MM.1S (cell line): ENCODE results near the gene CPA1.

Experiments
- DNase-seq: peaks from one replicate; pipeline ENCODE4 v3.0.0-alpha.2; 2015
- H2AFZ ChIP-seq: fragments of 300-600 bp; sonication (generic); 2 replicates; pipeline ENCODE4 v1.6.0; 2016; ENCODE audit warnings: antibody characterized with exemption, low read length
- H3F3A ChIP-seq: fragments of 300-600 bp; sonication (generic); 2 replicates; pipeline ENCODE4 v1.6.1; 2016; ENCODE audit warnings: mild to moderate bottlenecking, antibody characterized with exemption, low read length, moderate library complexity, mixed read lengths; ENCODE audit not compliant: insufficient read depth
- H3K27ac ChIP-seq: fragments of 300-600 bp; sonication (generic); 2 replicates; pipeline ENCODE4 v1.5.1; 2016; ENCODE audit warnings: mild to moderate bottlenecking, low read length
- H3K27me3 ChIP-seq: fragments of 300-600 bp; sonication (generic); replicated peaks from 2 replicates; pipeline ENCODE4 v1.6.0; 2016; ENCODE audit warnings: low read length; ENCODE audit not compliant: insufficient read depth
- H3K36me3 ChIP-seq: fragments of 300-600 bp; sonication (generic); replicated peaks from 2 replicates; pipeline ENCODE4 v1.6.1; 2016; ENCODE audit warnings: mild to moderate bottlenecking, low read length, mixed read lengths; ENCODE audit not compliant: insufficient read depth
- H3K4me1 ChIP-seq: fragments of 300-600 bp; sonication (generic); 2 replicates; pipeline ENCODE4 v1.6.1; 2016; ENCODE audit warnings: low read length, mixed read lengths
- H3K4me2 ChIP-seq: fragments of 300-600 bp; sonication (generic); 2 replicates; pipeline ENCODE4 v1.6.0; 2016; ENCODE audit warnings: low read depth, low read length
- H3K4me3 ChIP-seq: fragments of 300-600 bp; sonication (generic); 2 replicates; pipeline ENCODE4 v1.5.1; 2016; ENCODE audit warnings: low read length, mixed read lengths
- H3K79me2 ChIP-seq: fragments of 300-600 bp; sonication (generic); 2 replicates; pipeline ENCODE4 v1.6.1; 2016; ENCODE audit warnings: mixed run types, low read length, mixed read lengths
- H3K9ac ChIP-seq: fragments of 300-600 bp; sonication (generic); 2 replicates; pipeline ENCODE4 v1.6.1; 2016; ENCODE audit warnings: low read length, mixed read lengths
- H3K9me2 ChIP-seq: fragments of 300-600 bp; sonication (generic); replicated peaks from 2 replicates; pipeline ENCODE4 v1.6.1; 2016; ENCODE audit warnings: mild to moderate bottlenecking, low read length, mixed read lengths; ENCODE audit not compliant: insufficient read depth
- H3K9me3 ChIP-seq: fragments of 300-600 bp; sonication (generic); replicated peaks from 2 replicates; pipeline ENCODE4 v1.6.1; 2016; ENCODE audit warnings: mild to moderate bottlenecking, low read length, mixed read lengths; ENCODE audit not compliant: insufficient read depth
- H4K20me1 ChIP-seq: fragments of 300-600 bp; sonication (generic); 2 replicates; pipeline ENCODE4 v1.6.1; 2016; ENCODE audit warnings: mild to moderate bottlenecking, low read length, moderate library complexity, mixed read lengths; ENCODE audit not compliant: insufficient read depth
- EZH2 ChIP-seq: fragments of 300-600 bp; sonication (generic); optimal IDR thresholded peaks from 2 replicates; pipeline ENCODE3; 2017; ENCODE audit warnings: low read depth, mild to moderate bottlenecking, antibody characterized with exemption, low read length, mixed read lengths
- EZH2phosphoT487 ChIP-seq: fragments of 300-600 bp; sonication (generic); IDR thresholded peaks from 2 replicates; pipeline ENCODE4 v1.6.1; 2018; ENCODE audit warnings: antibody characterized with exemption, low read length
- TF ChIP-seq, protein P1 (sequence below): fragments of 300-600 bp; sonication (generic); IDR thresholded peaks from 2 replicates; pipeline ENCODE4 v1.5.1; 2016; ENCODE audit warnings: antibody characterized with exemption, low read length, mixed read lengths

CPA1 gene

DNA sequence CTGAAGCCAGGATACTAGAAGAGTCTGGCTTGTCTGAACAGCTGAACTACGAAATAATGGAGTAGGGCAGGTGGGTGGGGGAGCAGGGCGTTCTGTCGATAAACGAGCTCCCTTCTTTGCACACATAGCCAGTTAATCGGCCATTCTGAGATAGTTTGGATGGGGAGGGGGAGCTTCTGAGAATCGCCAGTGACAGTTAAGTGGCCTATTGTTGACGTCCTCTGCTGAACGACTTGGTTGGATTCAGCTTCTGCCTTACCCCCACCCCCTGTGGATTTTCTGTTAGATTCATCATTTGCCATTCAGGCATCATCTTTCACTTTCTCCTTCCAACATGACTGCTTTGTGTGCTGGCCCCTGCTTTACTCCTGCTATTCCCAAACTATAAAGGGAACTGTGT, 35.2 kb upstream of the CPA1 start:
- H4K20me1 ChIP-seq: no peaks in the 10 kb centered on the region
- no peaks in the 10 kb centered on the region for H3K27me3 ChIP-seq
- no peak for DNase-seq
- no peak overlapping the region for H3K4me3 ChIP-seq
- no peaks in the 10 kb centered on the region for H3K36me3 ChIP-seq
- no peak overlapping the region for H3K4me2 ChIP-seq
- no peaks in the 10 kb centered on the region for H3F3A ChIP-seq
- H3K79me2 ChIP-seq: no peaks in the 10 kb centered on the region
- TF ChIP-seq EZH2 (no peak), EZH2phosphoT487 (no peak)
- TF ChIP-seq, protein P1, sequence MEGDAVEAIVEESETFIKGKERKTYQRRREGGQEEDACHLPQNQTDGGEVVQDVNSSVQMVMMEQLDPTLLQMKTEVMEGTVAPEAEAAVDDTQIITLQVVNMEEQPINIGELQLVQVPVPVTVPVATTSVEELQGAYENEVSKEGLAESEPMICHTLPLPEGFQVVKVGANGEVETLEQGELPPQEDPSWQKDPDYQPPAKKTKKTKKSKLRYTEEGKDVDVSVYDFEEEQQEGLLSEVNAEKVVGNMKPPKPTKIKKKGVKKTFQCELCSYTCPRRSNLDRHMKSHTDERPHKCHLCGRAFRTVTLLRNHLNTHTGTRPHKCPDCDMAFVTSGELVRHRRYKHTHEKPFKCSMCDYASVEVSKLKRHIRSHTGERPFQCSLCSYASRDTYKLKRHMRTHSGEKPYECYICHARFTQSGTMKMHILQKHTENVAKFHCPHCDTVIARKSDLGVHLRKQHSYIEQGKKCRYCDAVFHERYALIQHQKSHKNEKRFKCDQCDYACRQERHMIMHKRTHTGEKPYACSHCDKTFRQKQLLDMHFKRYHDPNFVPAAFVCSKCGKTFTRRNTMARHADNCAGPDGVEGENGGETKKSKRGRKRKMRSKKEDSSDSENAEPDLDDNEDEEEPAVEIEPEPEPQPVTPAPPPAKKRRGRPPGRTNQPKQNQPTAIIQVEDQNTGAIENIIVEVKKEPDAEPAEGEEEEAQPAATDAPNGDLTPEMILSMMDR: no peak
- no peak overlapping the region for H3K9ac ChIP-seq
- no peaks in the 10 kb centered on the region for H3K9me2 ChIP-seq
- H2AFZ ChIP-seq: no peak overlapping the region
- no peak overlapping the region for H3K27ac ChIP-seq
- no peaks in the 10 kb centered on the region for H3K4me1 ChIP-seq
- no peaks in the 10 kb centered on the region for H3K9me3 ChIP-seq

DNA sequence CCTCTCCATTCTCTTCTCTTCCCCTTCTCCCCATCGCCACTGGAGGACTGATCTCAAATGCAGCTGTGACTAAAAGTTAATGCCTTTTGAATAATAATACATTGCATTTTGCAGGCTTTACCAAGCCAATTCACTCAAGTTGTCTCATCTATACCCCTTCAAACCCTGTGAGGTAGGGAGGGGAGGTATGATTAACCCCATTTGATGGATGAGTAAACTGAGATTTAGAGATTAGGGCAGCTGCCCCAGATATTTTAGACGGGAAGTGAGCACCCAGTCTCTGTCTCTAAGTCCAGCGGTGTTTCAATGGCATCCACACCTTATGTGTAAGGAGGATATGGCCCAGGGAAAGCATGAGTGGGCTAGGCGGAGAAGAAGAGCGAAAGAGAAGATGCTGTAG, 34.6 kb upstream of the CPA1 start:
- TF ChIP-seq EZH2: no peak
- TF ChIP-seq, protein P1: no peak
- TF ChIP-seq EZH2phosphoT487: no peak
- Histone ChIP-seq H3K79me2 (no peaks in the 10 kb centered on the region), H2AFZ (no peak overlapping the region), H3K36me3 (no peaks in the 10 kb centered on the region), H3K27ac (no peak overlapping the region), H4K20me1 (no peaks in the 10 kb centered on the region), H3K27me3 (no peaks in the 10 kb centered on the region), H3F3A (no peaks in the 10 kb centered on the region), H3K9me2 (no peaks in the 10 kb centered on the region), H3K9ac (no peak overlapping the region), H3K4me1 (no peaks in the 10 kb centered on the region), H3K9me3 (no peaks in the 10 kb centered on the region), H3K4me3 (no peak overlapping the region), H3K4me2 (no peak overlapping the region)
- no peak for DNase-seq

DNA sequence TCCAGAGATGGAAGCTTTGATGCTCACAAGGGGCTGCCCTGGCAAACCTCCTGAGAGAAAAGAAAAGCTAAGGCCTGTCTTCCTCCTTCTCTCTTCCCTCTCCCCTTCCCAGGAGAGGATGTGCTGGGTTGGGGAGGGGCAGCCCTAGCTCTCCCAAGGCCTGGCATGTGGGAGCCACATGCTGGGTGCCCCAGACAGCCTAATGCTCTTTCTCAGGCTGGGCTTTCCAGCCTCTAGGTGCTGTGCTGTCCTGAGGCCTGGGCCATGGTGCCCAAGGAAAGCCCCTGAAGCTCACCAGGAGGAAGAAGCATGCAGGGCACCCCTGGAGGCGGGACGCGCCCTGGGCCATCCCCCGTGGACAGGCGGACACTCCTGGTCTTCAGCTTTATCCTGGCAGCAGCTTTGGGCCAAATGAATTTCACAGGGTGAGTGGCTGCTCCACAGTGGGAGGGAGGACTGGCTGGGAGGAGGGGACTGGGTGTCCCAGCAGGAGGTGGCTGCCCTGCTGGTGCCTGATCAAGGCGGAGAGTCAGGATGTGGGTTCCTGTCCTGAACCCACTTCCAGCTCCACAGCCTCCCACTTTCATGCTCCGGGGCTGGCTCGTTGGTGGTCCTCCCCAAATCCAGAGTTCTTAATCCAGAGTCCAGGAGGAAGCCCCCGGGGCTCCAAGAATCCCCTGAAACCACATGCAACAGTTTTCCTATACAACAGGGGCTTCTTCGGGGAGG, 34.0 kb upstream of the CPA1 start:
- Histone ChIP-seq H3K27ac (no peak overlapping the region), H3K9me2 (no peaks in the 10 kb centered on the region), H3F3A (no peaks in the 10 kb centered on the region), H3K4me1 (no peaks in the 10 kb centered on the region), H3K4me3 (no peak overlapping the region), H3K36me3 (no peaks in the 10 kb centered on the region), H3K9me3 (no peaks in the 10 kb centered on the region), H2AFZ (no peak overlapping the region), H4K20me1 (no peaks in the 10 kb centered on the region), H3K79me2 (no peaks in the 10 kb centered on the region), H3K27me3 (no peaks in the 10 kb centered on the region), H3K9ac (no peak overlapping the region), H3K4me2 (no peak overlapping the region)
- TF ChIP-seq, protein P1: no peak
- TF ChIP-seq EZH2 (no peak), EZH2phosphoT487 (no peak)
- no peak for DNase-seq
